Measurements from ENCODE around the gene DNASE2B. TPM values are rescaled to one million over a fixed set of nuclear protein-coding genes. Genes with fewer than 3 reads are reported as not detected.

DNASE2B gene
- total RNA-seq, 1 donor from 2014 or later: not detected

GRCh38 chr1:84385347-84385746 lies 12.9 kb upstream of the DNASE2B start:
- H3K4me1 ChIP-seq: no peaks in the 10 kb centered on the region
- no peak overlapping the region for H3K27ac ChIP-seq (replicated peaks)
- no peaks in the 10 kb centered on the region for H3K9me3 ChIP-seq (replicated peaks)
- TF ChIP-seq, protein P1, sequence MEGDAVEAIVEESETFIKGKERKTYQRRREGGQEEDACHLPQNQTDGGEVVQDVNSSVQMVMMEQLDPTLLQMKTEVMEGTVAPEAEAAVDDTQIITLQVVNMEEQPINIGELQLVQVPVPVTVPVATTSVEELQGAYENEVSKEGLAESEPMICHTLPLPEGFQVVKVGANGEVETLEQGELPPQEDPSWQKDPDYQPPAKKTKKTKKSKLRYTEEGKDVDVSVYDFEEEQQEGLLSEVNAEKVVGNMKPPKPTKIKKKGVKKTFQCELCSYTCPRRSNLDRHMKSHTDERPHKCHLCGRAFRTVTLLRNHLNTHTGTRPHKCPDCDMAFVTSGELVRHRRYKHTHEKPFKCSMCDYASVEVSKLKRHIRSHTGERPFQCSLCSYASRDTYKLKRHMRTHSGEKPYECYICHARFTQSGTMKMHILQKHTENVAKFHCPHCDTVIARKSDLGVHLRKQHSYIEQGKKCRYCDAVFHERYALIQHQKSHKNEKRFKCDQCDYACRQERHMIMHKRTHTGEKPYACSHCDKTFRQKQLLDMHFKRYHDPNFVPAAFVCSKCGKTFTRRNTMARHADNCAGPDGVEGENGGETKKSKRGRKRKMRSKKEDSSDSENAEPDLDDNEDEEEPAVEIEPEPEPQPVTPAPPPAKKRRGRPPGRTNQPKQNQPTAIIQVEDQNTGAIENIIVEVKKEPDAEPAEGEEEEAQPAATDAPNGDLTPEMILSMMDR (IDR thresholded peaks at IDR 0.05; ENCODE audit: borderline replicate concordance): no peak
- intact Hi-C loops (cut with micrococcal nuclease): no loop called here
- H3K4me3 ChIP-seq: no peak overlapping the region
- H3K36me3 ChIP-seq: no peaks in the 10 kb centered on the region
- H3K27me3 ChIP-seq (ENCODE audit: low read depth): no peaks in the 10 kb centered on the region
- no peak for DNase-seq

- no peaks in the 10 kb centered on the region for H3K27me3 ChIP-seq (ENCODE audit: low read depth)
- no peak for DNase-seq
- H3K4me3 ChIP-seq: no peak overlapping the region
- no peak overlapping the region for H3K27ac ChIP-seq (replicated peaks)
- no peaks in the 10 kb centered on the region for H3K9me3 ChIP-seq (replicated peaks)
- H3K4me1 ChIP-seq: no peaks in the 10 kb centered on the region
- TF ChIP-seq, protein P1 (IDR thresholded peaks at IDR 0.05; ENCODE audit: borderline replicate concordance): no peak
- no peaks in the 10 kb centered on the region for H3K36me3 ChIP-seq
- intact Hi-C loops (cut with micrococcal nuclease): no loop called here
Measured at GRCh38 chr1:84386716-84387479, 11.4 kb upstream of the DNASE2B start.

GRCh38 chr1:84387480-84388163 lies 10.7 kb upstream of the DNASE2B start:
- Histone ChIP-seq H3K4me3 (no peak overlapping the region), H3K27ac (replicated peaks) (no peak overlapping the region), H3K9me3 (replicated peaks) (no peaks in the 10 kb centered on the region), H3K4me1 (no peaks in the 10 kb centered on the region), H3K36me3 (no peaks in the 10 kb centered on the region), H3K27me3 (ENCODE audit: low read depth) (no peaks in the 10 kb centered on the region)
- DNase-seq: no peak
- intact Hi-C loops (cut with micrococcal nuclease): no loop called here
- TF ChIP-seq, protein P1 (IDR thresholded peaks at IDR 0.05; ENCODE audit: borderline replicate concordance): no peak

- no peaks in the 10 kb centered on the region for H3K9me3 ChIP-seq (replicated peaks)
- TF ChIP-seq, protein P1 (IDR thresholded peaks at IDR 0.05; ENCODE audit: borderline replicate concordance): no peak
- no peaks in the 10 kb centered on the region for H3K36me3 ChIP-seq
- H3K27ac ChIP-seq (replicated peaks): no peak overlapping the region
- no peaks in the 10 kb centered on the region for H3K27me3 ChIP-seq (ENCODE audit: low read depth)
- intact Hi-C loops (cut with micrococcal nuclease): no loop called here
- H3K4me3 ChIP-seq: no peak overlapping the region
- DNase-seq: no peak
- no peaks in the 10 kb centered on the region for H3K4me1 ChIP-seq
Measured at GRCh38 chr1:84390226-84390625, 8.1 kb upstream of the DNASE2B start.

GRCh38 chr1:84401156-84401555 lies 2.9 kb downstream of the DNASE2B start:
- no peak overlapping the region for H3K27ac ChIP-seq (replicated peaks)
- intact Hi-C loops (cut with micrococcal nuclease): no loop called here
- H3K9me3 ChIP-seq (replicated peaks): no peaks in the 10 kb centered on the region
- H3K27me3 ChIP-seq (ENCODE audit: low read depth): no peaks in the 10 kb centered on the region
- DNase-seq: no peak
- no peaks in the 10 kb centered on the region for H3K4me1 ChIP-seq
- H3K36me3 ChIP-seq: no peaks in the 10 kb centered on the region
- no peak overlapping the region for H3K4me3 ChIP-seq
- TF ChIP-seq, protein P1 (IDR thresholded peaks at IDR 0.05; ENCODE audit: borderline replicate concordance): no peak
